GM18951 (cell line): ENCODE measurements around the gene CACHD1.
"Not testable (repeated sequence)": the region's sequence is repeated elsewhere in the genome, so short reads cannot be mapped to it uniquely, and the experiment has no call there.

Experiments
- POLR2A ChIP-seq: IDR thresholded peaks from 4 replicates; pipeline ENCODE4 v1.6.1; 2011; ENCODE audit warnings: mild to moderate bottlenecking; ENCODE audit not compliant: insufficient read length, insufficient read depth; ENCODE audit errors: extremely low read depth
- in situ Hi-C: fragments of 300-500 bp; cut with MboI; formaldehyde crosslinking; loops from one replicate; pipeline ENCODE4 v1.12.0; 2022; ENCODE audit warnings: low sequenced_read_pairs, mixed read lengths, inconsistent platforms; ENCODE audit not compliant: unreplicated experiment

CACHD1 gene

GRCh38 chr1:64595871-64596515, 126.1 kb downstream of the CACHD1 start:
- in situ Hi-C loops, result no loop called here
- TF ChIP-seq POLR2A, result no peak

GRCh38 chr1:64597113-64597512, 127.2 kb downstream of the CACHD1 start:
- no peak for TF ChIP-seq POLR2A
- in situ Hi-C loops, result no loop called here

- TF ChIP-seq POLR2A, result no peak
- in situ Hi-C loops, result no loop called here
Observed at GRCh38 chr1:64598100-64598571, 128.2 kb downstream of the CACHD1 start.

GRCh38 chr1:64599242-64599641, 129.3 kb downstream of the CACHD1 start:
- no peak for TF ChIP-seq POLR2A
- in situ Hi-C loops, result no loop called here

GRCh38 chr1:64601207-64601606, 131.3 kb downstream of the CACHD1 start:
- TF ChIP-seq POLR2A, result no peak

GRCh38 chr1:64608005-64608650, 138.2 kb downstream of the CACHD1 start:
- in situ Hi-C loops, result no loop called here
- no peak for TF ChIP-seq POLR2A

More at GRCh38 chr1:64601207-64601606, 131.3 kb downstream of the CACHD1 start:
- in situ Hi-C loops, result no loop called here

GRCh38 chr1:64608651-64609048, 138.7 kb downstream of the CACHD1 start:
- TF ChIP-seq POLR2A, result no peak
- in situ Hi-C loops, result no loop called here

GRCh38 chr1:64610950-64611349, 141.0 kb downstream of the CACHD1 start:
- in situ Hi-C loops, result not testable (repeated sequence)

GRCh38 chr1:64616039-64616438, 146.1 kb downstream of the CACHD1 start:
- in situ Hi-C loops, result no loop called here
- TF ChIP-seq POLR2A, result no peak

- no peak for TF ChIP-seq POLR2A
- in situ Hi-C loops, result no loop called here
Observed at GRCh38 chr1:64623750-64624191, 153.8 kb downstream of the CACHD1 start.

GRCh38 chr1:64624218-64624713, 154.3 kb downstream of the CACHD1 start:
- TF ChIP-seq POLR2A, result no peak
- in situ Hi-C loops, result no loop called here

GRCh38 chr1:64624808-64625207, 154.9 kb downstream of the CACHD1 start:
- in situ Hi-C loops, result no loop called here

GRCh38 chr1:64630611-64631010, 160.7 kb downstream of the CACHD1 start:
- in situ Hi-C loops, result no loop called here

More at GRCh38 chr1:64624808-64625207, 154.9 kb downstream of the CACHD1 start:
- TF ChIP-seq POLR2A, result no peak

More at GRCh38 chr1:64630611-64631010, 160.7 kb downstream of the CACHD1 start:
- no peak for TF ChIP-seq POLR2A
